Activated naive CD8-positive, alpha-beta T cell treated with anti-CD3 and anti-CD28 coated beads, Interleukin-2, amount 50 U/mL, for 24 hours (primary cell): Measurements from ENCODE around the gene NKG7.
"Not testable (repeated sequence)": the region's sequence is repeated elsewhere in the genome, so short reads cannot be mapped to it uniquely, and the experiment has no call there.

Source experiments
- ATAC-seq: fragments of 150-1000 bp; cut with Tn5 transposase; one replicate; pipeline ENCODE4 v1.10.0; 2021
- DNase-seq: peaks from one replicate; pipeline ENCODE4 v3.0.0; 2021
- H3K27ac Mint-ChIP-seq: one replicate; pipeline ENCODE4 v1.8.0; 2021; ENCODE audit warnings: mild to moderate bottlenecking, mixed read lengths
- H3K27me3 Mint-ChIP-seq: one replicate; pipeline ENCODE4 v1.8.0; 2021; ENCODE audit warnings: mixed read lengths
- H3K36me3 Mint-ChIP-seq: one replicate; pipeline ENCODE4 v1.8.0; 2021; ENCODE audit warnings: low read depth, mixed read lengths
- H3K4me1 Mint-ChIP-seq: one replicate; pipeline ENCODE4 v1.8.0; 2021; ENCODE audit warnings: mixed read lengths
- H3K4me3 Mint-ChIP-seq: one replicate; pipeline ENCODE4 v1.8.0; 2021; ENCODE audit warnings: mild to moderate bottlenecking, moderate library complexity, mixed read lengths
- H3K9me3 Mint-ChIP-seq: one replicate; pipeline ENCODE4 v1.8.0; 2021; ENCODE audit warnings: mixed read lengths

NKG7 gene

GRCh38 chr19:51399231-51399630 is 26.8 kb upstream of the NKG7 start:
- Mint-ChIP-seq H3K4me1 (peaks cover 52% of the 10 kb centered on the region), H3K27me3 (no peaks in the 10 kb centered on the region), H3K27ac (no peak overlapping the region), H3K9me3 (peaks cover 21% of the 10 kb centered on the region), H3K36me3 (peaks cover 48% of the 10 kb centered on the region), H3K4me3 (no peak overlapping the region)
- no peak for DNase-seq
- no peak for ATAC-seq

GRCh38 chr19:51398096-51398704 is 25.7 kb upstream of the NKG7 start:
- H3K27me3 Mint-ChIP-seq = no peaks in the 10 kb centered on the region
- peaks cover 16% of the 10 kb centered on the region for H3K9me3 Mint-ChIP-seq
- ATAC-seq (no peak), DNase-seq (no peak)
- peaks cover 59% of the 10 kb centered on the region for H3K4me1 Mint-ChIP-seq
- peaks cover 41% of the 10 kb centered on the region for H3K36me3 Mint-ChIP-seq
- no peak overlapping the region for H3K4me3 Mint-ChIP-seq
- no peak overlapping the region for H3K27ac Mint-ChIP-seq

GRCh38 chr19:51397453-51397852 is 25.0 kb upstream of the NKG7 start:
- not testable (repeated sequence) for ATAC-seq, H3K27ac Mint-ChIP-seq, H3K27me3 Mint-ChIP-seq, H3K4me3 Mint-ChIP-seq, DNase-seq
- Mint-ChIP-seq H3K4me1 (peaks cover 66% of the 10 kb centered on the region), H3K36me3 (peaks cover 34% of the 10 kb centered on the region), H3K9me3 (peaks cover 11% of the 10 kb centered on the region)

GRCh38 chr19:51396175-51396574 is 23.7 kb upstream of the NKG7 start:
- Mint-ChIP-seq H3K27ac (no peak overlapping the region), H3K4me3 (peak overlapping the region; percentile 96), H3K27me3 (no peaks in the 10 kb centered on the region), H3K9me3 (peaks cover 3% of the 10 kb centered on the region), H3K4me1 (peaks cover 72% of the 10 kb centered on the region), H3K36me3 (peaks cover 24% of the 10 kb centered on the region)
- ATAC-seq (no peak), DNase-seq (no peak)

- H3K9me3 Mint-ChIP-seq = no peaks in the 10 kb centered on the region
- peak; percentile 85 for ATAC-seq
- no peaks in the 10 kb centered on the region for H3K27me3 Mint-ChIP-seq
- peaks cover 67% of the 10 kb centered on the region for H3K4me1 Mint-ChIP-seq
- peaks cover 17% of the 10 kb centered on the region for H3K36me3 Mint-ChIP-seq
- peak overlapping the region; percentile 96 for H3K4me3 Mint-ChIP-seq
- peak; percentile 95 for DNase-seq
- peak overlapping the region; percentile 96 for H3K27ac Mint-ChIP-seq
Measured at GRCh38 chr19:51394050-51394836, 21.8 kb upstream of the NKG7 start.

- Mint-ChIP-seq H3K4me3 (no peak overlapping the region), H3K36me3 (peaks cover 14% of the 10 kb centered on the region), H3K9me3 (no peaks in the 10 kb centered on the region), H3K27me3 (no peaks in the 10 kb centered on the region), H3K4me1 (peaks cover 66% of the 10 kb centered on the region), H3K27ac (peak overlapping the region; percentile 83)
- ATAC-seq (no peak), DNase-seq (no peak)
Measured at GRCh38 chr19:51392701-51393100, 20.2 kb upstream of the NKG7 start.

GRCh38 chr19:51391073-51391611 is 18.7 kb upstream of the NKG7 start:
- Mint-ChIP-seq H3K9me3 (no peaks in the 10 kb centered on the region), H3K27me3 (no peaks in the 10 kb centered on the region), H3K4me1 (peaks cover 59% of the 10 kb centered on the region), H3K4me3 (no peak overlapping the region), H3K27ac (no peak overlapping the region), H3K36me3 (peaks cover 12% of the 10 kb centered on the region)
- DNase-seq = no peak
- ATAC-seq = no peak

GRCh38 chr19:51389143-51389542 is 16.7 kb upstream of the NKG7 start:
- Mint-ChIP-seq H3K9me3 (no peaks in the 10 kb centered on the region), H3K4me3 (no peak overlapping the region), H3K27me3 (no peaks in the 10 kb centered on the region), H3K36me3 (no peaks in the 10 kb centered on the region), H3K27ac (no peak overlapping the region), H3K4me1 (peaks cover 45% of the 10 kb centered on the region)
- DNase-seq (no peak), ATAC-seq (no peak)

- no peak for DNase-seq
- no peaks in the 10 kb centered on the region for H3K9me3 Mint-ChIP-seq
- H3K4me1 Mint-ChIP-seq = peaks cover 36% of the 10 kb centered on the region
- no peaks in the 10 kb centered on the region for H3K36me3 Mint-ChIP-seq
- H3K4me3 Mint-ChIP-seq = peak within 1 kb of the TSS; percentile 6
- no peaks in the 10 kb centered on the region for H3K27me3 Mint-ChIP-seq
- no peak within 1 kb of the TSS for H3K27ac Mint-ChIP-seq
- ATAC-seq = no peak
Measured at GRCh38 chr19:51387924-51388389, 15.5 kb upstream of the NKG7 start, which contains the start of gene LIM2. LIM2 (minus strand) TSS chr19:51387974; CDS start chr19:51387443, 531 bp downstream.

GRCh38 chr19:51386882-51387520 is 14.5 kb upstream of the NKG7 start:
- H3K36me3 Mint-ChIP-seq = no peaks in the 10 kb centered on the region
- ATAC-seq (no peak), DNase-seq (no peak)
- H3K27ac Mint-ChIP-seq = no peak overlapping the region
- H3K4me1 Mint-ChIP-seq = peaks cover 33% of the 10 kb centered on the region
- no peaks in the 10 kb centered on the region for H3K27me3 Mint-ChIP-seq
- peak overlapping the region; percentile 6 for H3K4me3 Mint-ChIP-seq
- no peaks in the 10 kb centered on the region for H3K9me3 Mint-ChIP-seq

GRCh38 chr19:51382004-51382403 is 9.6 kb upstream of the NKG7 start:
- no peak for DNase-seq
- no peaks in the 10 kb centered on the region for H3K9me3 Mint-ChIP-seq
- H3K4me3 Mint-ChIP-seq = no peak overlapping the region
- no peaks in the 10 kb centered on the region for H3K36me3 Mint-ChIP-seq
- no peaks in the 10 kb centered on the region for H3K27me3 Mint-ChIP-seq
- no peak overlapping the region for H3K27ac Mint-ChIP-seq
- H3K4me1 Mint-ChIP-seq = peaks cover 34% of the 10 kb centered on the region
- ATAC-seq = no peak

GRCh38 chr19:51380379-51380778 is 7.9 kb upstream of the NKG7 start:
- DNase-seq = peak; percentile 7
- Mint-ChIP-seq H3K36me3 (no peaks in the 10 kb centered on the region), H3K27me3 (no peaks in the 10 kb centered on the region), H3K9me3 (no peaks in the 10 kb centered on the region), H3K4me1 (peaks cover 47% of the 10 kb centered on the region), H3K27ac (peak overlapping the region; percentile 49), H3K4me3 (no peak overlapping the region)
- ATAC-seq = no peak

GRCh38 chr19:51377422-51377821 is 5.0 kb upstream of the NKG7 start:
- no peak for DNase-seq
- no peak overlapping the region for H3K4me3 Mint-ChIP-seq
- H3K4me1 Mint-ChIP-seq = peaks cover 72% of the 10 kb centered on the region

GRCh38 chr19:51375504-51376221 is 3.2 kb upstream of the NKG7 start:
- peaks cover 15% of the 10 kb centered on the region for H3K36me3 Mint-ChIP-seq
- H3K27ac Mint-ChIP-seq = peak overlapping the region; percentile 92
- H3K27me3 Mint-ChIP-seq = peaks cover 2% of the 10 kb centered on the region
- peaks cover 73% of the 10 kb centered on the region for H3K4me1 Mint-ChIP-seq
- peaks cover 7% of the 10 kb centered on the region for H3K9me3 Mint-ChIP-seq
- DNase-seq = peak; percentile 73
- peak; percentile 44 for ATAC-seq
- H3K4me3 Mint-ChIP-seq = peak overlapping the region; percentile 66

More at GRCh38 chr19:51377422-51377821, 5.0 kb upstream of the NKG7 start:
- Mint-ChIP-seq H3K36me3 (peaks cover 5% of the 10 kb centered on the region), H3K27me3 (peaks cover 2% of the 10 kb centered on the region), H3K9me3 (peaks cover 7% of the 10 kb centered on the region), H3K27ac (no peak overlapping the region)
- ATAC-seq = no peak
